HG03520 (cell line): ENCODE data around the gene FAM118A.
"Not testable (repeated sequence)": the region's sequence is repeated elsewhere in the genome, so short reads cannot be mapped to it uniquely, and the experiment has no call there.

Experiments
- ATAC-seq: cut with Tn5 transposase; IDR thresholded peaks from one replicate; pipeline ENCODE4 v1.9.1; 2021; ENCODE audit warnings: mild to moderate bottlenecking, moderate library complexity; ENCODE audit not compliant: unreplicated experiment

The FAM118A gene

DNA sequence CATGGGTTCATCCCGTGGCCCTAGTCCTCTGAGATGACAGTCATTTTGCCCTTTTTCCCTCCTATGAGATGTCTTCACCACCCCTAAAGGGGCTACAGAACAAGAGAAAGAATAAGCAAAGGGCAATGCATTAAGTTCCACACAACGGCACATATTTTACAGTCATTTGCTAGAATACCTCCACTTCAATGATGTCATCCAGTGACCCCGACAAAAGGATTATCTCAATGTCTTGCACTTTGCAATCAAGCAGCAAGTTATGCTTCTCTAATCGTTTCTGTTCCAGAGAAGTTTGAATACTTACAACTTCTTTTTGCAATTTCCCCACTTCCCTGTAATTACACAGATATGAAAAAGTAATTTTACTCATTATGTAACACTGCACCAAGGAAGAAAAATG, 49.9 kb downstream of the FAM118A start:
- no peak for ATAC-seq

- no peak for ATAC-seq
Observed at GRCh38 chr22:45366713-45367112, 57.0 kb downstream of the FAM118A start.

DNA sequence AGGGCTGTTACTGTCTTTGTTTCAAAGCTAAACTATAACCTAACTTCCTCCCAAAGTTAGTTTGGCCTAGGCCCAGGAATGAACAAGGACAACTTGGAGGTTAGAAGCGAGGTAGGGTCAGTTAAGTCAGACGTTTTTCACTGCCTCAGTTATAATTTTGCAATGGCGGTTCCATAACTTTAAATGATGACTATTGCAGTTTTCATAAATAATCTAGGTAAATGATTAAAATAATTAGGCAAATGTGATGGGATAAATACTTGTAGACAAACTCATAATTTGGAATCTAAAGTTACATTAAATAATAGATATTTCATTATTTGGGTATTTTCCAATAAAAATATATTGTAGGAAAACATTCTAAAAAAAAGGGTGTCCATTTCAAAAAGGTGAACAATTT, 63.9 kb downstream of the FAM118A start:
- ATAC-seq = not testable (repeated sequence)

DNA sequence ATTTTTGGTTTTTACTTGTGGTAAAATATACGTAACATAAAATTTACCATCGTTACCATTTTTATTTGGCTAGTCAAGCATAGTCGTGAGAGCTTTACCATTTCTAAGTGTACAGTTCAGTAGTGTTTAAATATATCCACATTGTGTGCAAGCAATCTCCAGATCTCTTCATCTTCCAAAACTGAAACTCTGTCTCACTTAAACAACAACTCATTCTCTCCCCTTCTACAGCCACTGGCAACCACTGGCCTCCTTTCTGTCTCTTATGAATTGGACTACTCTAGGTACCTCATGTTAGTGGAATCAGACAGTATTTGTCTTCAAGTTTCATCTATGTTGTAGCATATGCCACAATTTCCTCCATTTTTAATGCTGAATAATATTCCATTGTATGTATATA, 66.3 kb downstream of the FAM118A start:
- peak; percentile 51 for ATAC-seq

DNA sequence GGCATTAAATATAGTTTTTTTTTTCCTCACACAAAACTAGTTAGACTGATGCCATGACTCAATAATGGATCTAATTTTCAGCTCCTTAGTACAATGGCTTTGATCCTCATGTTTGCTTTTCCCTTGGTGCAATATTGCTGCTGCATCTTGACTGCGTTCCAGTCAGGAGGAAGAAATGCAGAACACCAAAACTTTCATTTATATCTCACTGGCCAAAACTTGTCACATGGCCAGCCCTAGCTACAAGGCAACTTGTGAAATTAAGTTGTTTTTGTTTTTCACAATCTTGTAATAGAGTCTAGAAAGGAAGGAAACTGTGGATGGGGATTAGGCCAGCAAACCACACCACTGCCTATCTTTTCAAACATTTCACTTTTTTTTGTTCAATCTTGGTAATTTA, 67.0 kb downstream of the FAM118A start:
- no peak for ATAC-seq

DNA sequence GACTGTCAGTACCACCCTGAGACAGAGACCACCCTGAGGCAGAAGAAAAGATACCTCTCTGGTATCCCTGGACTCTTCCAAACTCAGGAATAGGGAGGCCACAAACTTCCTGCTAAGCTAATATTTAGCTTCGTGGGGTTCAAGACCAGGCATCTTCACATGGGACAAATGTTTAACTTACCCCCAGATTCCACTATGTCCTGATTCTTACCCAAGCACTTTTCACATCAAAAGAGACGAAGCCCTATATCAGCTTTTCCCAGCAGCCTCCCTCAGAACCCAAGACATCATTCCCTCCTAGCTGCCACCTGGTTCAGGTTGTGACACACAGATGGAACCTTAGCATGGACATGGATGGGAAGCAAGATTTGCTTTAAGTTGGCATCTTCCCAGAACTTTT, 71.6 kb downstream of the FAM118A start:
- ATAC-seq = no peak

- no peak for ATAC-seq
Observed at GRCh38 chr22:45389546-45389945, 79.8 kb downstream of the FAM118A start.
